GM19035 (cell line): ENCODE measurements around the gene BEND6.
"Not testable (repeated sequence)": the region's sequence is repeated elsewhere in the genome, so short reads cannot be mapped to it uniquely, and the experiment has no call there.

ENCODE experiments used
- ATAC-seq: cut with Tn5 transposase; IDR thresholded peaks from one replicate; pipeline ENCODE4 v1.9.1; 2021; ENCODE audit not compliant: unreplicated experiment

Gene BEND6

GRCh38 chr6:57026001-57026400 lies 71.1 kb downstream of the BEND6 start:
- ATAC-seq, result no peak

- no peak for ATAC-seq
Observed at GRCh38 chr6:57027301-57027700, 72.4 kb downstream of the BEND6 start.

DNA sequence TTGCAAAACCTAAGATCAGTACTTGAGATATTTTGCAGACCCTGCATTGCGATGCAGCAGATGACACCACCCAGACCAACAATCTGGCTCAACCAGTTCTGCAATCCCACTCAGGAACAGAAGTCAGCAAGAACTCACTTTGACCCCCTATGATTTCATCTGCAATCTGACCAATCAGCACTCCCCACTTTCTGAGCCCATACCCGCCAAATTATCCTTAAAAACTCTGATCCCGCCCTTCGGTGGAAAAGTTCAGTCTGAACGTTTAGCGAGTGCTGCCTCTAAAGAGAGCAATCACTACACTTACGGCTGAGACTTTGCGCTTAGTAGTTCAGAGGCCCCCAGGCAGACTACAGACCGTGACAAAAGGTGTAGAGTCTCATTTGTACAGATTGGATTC lies 74.3 kb downstream of the BEND6 start:
- ATAC-seq, result no peak

DNA sequence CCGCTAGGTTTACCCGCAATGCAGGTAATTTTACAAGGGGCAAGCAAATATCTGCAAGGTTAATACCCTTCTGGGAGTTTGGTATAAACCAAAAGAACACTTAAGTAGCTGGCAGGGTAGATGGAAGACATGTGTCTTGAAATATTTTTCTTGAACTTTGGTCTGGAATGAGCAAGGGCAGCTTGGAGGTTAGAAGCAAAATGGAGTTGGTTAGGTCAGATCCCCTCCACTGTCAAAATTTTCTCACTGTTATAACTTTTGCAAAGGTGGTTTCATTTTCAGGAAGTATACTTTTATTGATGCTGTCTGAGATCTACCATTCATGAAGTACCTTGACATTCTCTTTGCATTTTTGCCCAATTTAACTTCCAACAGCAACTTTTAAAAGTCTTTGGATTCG lies 78.3 kb downstream of the BEND6 start:
- no peak for ATAC-seq

GRCh38 chr6:57035549-57035948 lies 80.6 kb downstream of the BEND6 start:
- no peak for ATAC-seq

- ATAC-seq, result no peak
Observed at GRCh38 chr6:57038906-57039305, 84.0 kb downstream of the BEND6 start.

DNA sequence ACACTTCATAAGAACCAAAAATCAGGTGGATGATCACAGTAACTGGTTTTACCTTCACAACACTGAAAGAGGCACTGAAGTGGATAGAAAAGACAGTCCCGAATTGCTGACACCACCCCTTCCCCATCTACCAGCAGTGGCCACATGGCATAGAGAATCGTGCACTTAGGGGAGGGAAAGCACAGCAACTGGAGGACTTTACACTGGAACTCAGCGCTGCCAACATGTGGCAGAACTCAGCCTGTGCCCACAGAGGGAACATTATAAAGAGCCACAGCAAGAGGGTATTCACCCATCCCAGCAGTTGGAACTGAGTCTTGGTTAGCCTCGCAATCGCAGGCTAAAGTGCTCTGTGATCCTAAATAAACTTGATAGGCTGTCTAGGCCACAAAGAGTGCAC lies 85.1 kb downstream of the BEND6 start:
- no peak for ATAC-seq

GRCh38 chr6:57044061-57044460 lies 89.2 kb downstream of the BEND6 start:
- ATAC-seq, result not testable (repeated sequence)

GRCh38 chr6:57044568-57044967 lies 89.7 kb downstream of the BEND6 start:
- no peak for ATAC-seq

DNA sequence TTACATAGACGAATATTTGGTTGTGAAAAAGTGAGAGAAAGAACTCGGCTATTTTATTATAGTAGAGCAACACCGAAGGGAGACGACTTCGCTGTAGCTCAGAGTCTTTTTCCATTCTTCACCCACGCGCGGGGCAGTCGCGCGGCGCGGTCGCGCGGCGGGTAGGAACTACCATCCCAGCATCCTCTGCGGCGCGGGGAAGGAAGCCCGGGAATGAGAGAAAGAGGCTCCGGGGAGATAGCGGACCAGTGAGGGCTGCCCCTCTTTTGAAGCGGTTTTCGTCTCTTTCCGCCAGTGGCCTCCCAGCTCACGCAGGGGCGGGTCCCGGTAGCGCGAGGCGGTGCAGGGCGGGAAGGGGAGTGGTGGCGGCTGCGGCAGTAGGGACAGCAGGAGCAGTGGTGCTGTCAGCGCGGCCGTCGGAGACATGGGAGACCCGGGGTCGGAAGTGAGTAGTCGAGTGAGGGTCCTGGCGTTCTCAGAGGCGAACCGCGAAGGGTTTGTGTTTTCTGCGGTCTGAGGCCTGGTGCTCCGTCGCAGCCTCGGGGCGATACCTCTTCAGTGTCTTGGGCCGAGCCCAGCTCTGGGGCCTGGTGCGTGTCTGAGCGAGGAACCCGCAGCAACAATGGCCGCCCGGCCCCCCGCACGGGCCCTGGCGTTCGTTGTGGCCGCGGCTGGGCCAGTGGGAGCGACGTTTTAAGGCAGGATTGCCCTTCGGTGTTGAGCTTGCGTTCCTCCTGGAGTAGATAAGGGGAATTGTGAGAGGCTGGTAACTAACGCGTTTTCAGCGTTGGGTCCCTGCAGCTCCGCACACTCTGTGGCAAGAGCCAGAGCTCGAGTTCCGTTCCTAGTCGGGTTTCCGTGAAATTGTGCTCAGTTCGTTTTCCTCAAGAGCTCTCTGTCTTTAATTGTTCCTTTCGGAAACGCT lies 91.7 kb downstream of the BEND6 start, which contains the start of gene KIAA1586:
Gene KIAA1586 (plus strand): TSS at position 362 of the 925 bp plus-strand sequence. CDS start 63 bp downstream, at position 425.
- ATAC-seq, result peak; percentile 92

- peak; percentile 22 for ATAC-seq
Observed at GRCh38 chr6:57047257-57047585, 92.3 kb downstream of the BEND6 start.

DNA sequence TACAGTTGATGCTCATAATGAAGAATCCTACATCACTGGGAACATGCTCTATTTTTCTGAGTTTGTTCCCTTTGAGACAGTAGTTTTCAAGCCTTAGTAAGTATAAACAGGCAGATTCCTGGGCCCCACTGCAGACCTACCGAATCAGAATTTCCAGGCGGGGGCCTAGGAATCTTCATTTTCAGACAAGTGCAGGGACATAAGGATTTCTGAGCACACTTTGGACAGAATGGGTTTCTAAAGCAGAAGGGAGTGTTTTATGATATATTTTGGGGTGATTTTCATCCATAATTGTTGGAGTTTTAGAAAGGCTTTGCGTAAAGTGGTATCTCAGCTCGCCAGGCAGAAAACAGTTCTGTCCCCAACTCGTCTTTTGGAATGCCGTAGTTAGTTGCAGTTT lies 93.0 kb downstream of the BEND6 start:
- ATAC-seq, result not testable (repeated sequence)

- ATAC-seq, result no peak
Observed at GRCh38 chr6:57048577-57048976, 93.7 kb downstream of the BEND6 start.

- ATAC-seq, result no peak
Observed at GRCh38 chr6:57063847-57064246, 108.9 kb downstream of the BEND6 start.

- ATAC-seq, result no peak
Observed at GRCh38 chr6:57064809-57065208, 109.9 kb downstream of the BEND6 start.

DNA sequence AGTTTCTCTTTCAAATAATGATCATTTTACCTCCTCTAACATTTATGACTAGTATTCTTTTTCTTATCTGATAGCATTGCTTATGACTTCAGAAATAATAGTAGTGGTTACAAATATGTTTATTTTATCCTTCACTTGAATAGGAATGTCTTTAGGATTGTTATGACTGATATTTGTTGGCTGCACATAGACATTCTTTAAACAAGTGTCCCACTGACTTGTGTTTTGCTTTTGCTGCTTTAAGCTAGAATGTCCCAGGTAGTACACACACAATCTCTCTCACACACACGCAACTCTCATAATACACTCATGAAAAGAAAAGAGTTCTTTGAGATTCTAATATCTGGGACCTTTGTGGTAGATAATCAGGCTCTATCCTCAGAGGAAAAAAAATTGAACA lies 113.2 kb downstream of the BEND6 start:
- no peak for ATAC-seq

GRCh38 chr6:57069228-57069627 lies 114.3 kb downstream of the BEND6 start:
- no peak for ATAC-seq

- no peak for ATAC-seq
Observed at GRCh38 chr6:57069920-57070331, 115.0 kb downstream of the BEND6 start.

DNA sequence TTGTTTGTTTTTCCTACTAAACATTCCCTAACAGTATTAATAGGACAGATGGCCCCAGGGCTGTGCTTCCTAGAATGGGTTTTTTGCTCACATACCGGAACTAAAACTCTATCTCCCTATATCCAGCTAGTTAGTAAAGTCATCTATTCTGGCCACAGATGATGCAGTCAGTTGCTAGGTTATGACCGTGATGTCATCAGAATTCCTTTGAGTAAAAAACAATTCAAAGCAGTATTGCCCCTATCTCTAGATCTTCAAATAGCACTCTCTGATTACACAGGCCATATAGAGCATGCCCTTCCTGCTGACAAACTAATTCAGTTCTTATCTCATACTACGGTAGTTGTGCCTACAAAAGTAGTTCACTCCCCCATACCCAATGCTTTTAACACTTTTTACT lies 117.2 kb downstream of the BEND6 start:
- ATAC-seq, result no peak

GRCh38 chr6:57074383-57074782 lies 119.5 kb downstream of the BEND6 start:
- no peak for ATAC-seq

DNA sequence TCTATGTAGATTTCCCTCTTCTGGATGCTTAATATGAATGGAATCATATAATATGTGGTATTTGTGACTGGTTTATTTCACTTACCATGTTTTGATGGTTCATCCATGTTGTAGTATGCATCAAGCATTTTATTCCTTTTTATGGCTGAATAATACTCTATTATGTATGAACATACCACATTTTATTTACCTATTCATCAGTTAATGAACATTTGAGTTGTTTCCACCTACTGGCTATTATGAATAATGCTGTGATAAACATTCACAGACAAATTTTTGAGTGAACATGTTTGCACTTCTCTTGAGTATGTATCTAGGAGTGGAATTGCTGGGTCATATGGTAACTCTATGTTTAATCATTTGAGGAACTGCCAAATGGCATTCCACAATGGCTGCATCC lies 120.2 kb downstream of the BEND6 start:
- no peak for ATAC-seq
